Measurements from ENCODE around the gene CYB5R3. TPM values are rescaled to one million over a fixed set of nuclear protein-coding genes. Genes with fewer than 3 reads are reported as not detected.

The CYB5R3 gene
- polyA plus RNA-seq, 1 of the 3 experiments (the other 2 are of a cell fraction), result 106 TPM

GRCh38 chr22:42682113-42682851 is 33.1 kb upstream of the CYB5R3 start:
- 80% methylated on average over 5 of the region's 10 CpGs for WGBS (ENCODE audit: low lambda C conversion rate)
- POLR2A ChIA-PET, result no interaction called here
- no peak overlapping the region for H3K4me2 ChIP-seq
- no peak overlapping the region for H3K27ac ChIP-seq (ENCODE audit: low read depth in 2 of 2, low read length in 1 of 2)
- no peaks in the 10 kb centered on the region for H3K36me3 ChIP-seq (replicated peaks in 1 of 2; ENCODE audit: control insufficient read depth in 1 of 2, insufficient read depth in 2 of 2, low read length in 1 of 2)
- no peak overlapping the region for H2AFZ ChIP-seq (ENCODE audit: low read depth)
- no peaks in the 10 kb centered on the region for H3K79me2 ChIP-seq (ENCODE audit: insufficient read depth)
- no peaks in the 10 kb centered on the region for H4K20me1 ChIP-seq (ENCODE audit: insufficient read depth)
- no peak for DNase-seq
- H3F3A ChIP-seq (replicated peaks; ENCODE audit: insufficient read depth), result no peaks in the 10 kb centered on the region
- H3K9me2 ChIP-seq, result no peaks in the 10 kb centered on the region
- CTCF ChIA-PET, result no interaction called here
- no peak overlapping the region for H3K4me3 ChIP-seq (ENCODE audit: low read depth in 2 of 2, low read length in 1 of 2)
- no peak overlapping the region for H3K9ac ChIP-seq
- no peaks in the 10 kb centered on the region for H3K27me3 ChIP-seq (ENCODE audit: insufficient read depth)
- no peaks in the 10 kb centered on the region for H3K9me3 ChIP-seq
- TF ChIP-seq MEF2A (IDR thresholded peaks at IDR 0.05; ENCODE audit: borderline replicate concordance, low read depth), result no peak
- TF ChIP-seq RAD21 (IDR thresholded peaks at IDR 0.05; ENCODE audit: low read length), result no peak
- no peak for TF ChIP-seq USF2 (IDR thresholded peaks at IDR 0.05; ENCODE audit: borderline replicate concordance, low read depth, low read length)
- TF ChIP-seq RXRA (IDR thresholded peaks at IDR 0.05; ENCODE audit: borderline replicate concordance, low read depth), result no peak
- TF ChIP-seq TAF1 (IDR thresholded peaks at IDR 0.05; ENCODE audit: borderline replicate concordance, low read depth, low read length), result no peak
- TF ChIP-seq RCOR1 (IDR thresholded peaks at IDR 0.05; ENCODE audit: low read length), result no peak
- TF ChIP-seq TEAD4 (IDR thresholded peaks at IDR 0.05; ENCODE audit: borderline replicate concordance, insufficient read depth), result no peak
- TF ChIP-seq REST (IDR thresholded peaks at IDR 0.05; ENCODE audit: low read depth, low read length), result no peak
- TF ChIP-seq SIN3A (IDR thresholded peaks at IDR 0.05; ENCODE audit: borderline replicate concordance, low read depth, low read length), result no peak
- TF ChIP-seq MXI1 (IDR thresholded peaks at IDR 0.05; ENCODE audit: low read depth, low read length), result no peak
- TF ChIP-seq JUND (IDR thresholded peaks at IDR 0.05), result no peak
- TF ChIP-seq IRF3 (IDR thresholded peaks at IDR 0.05; ENCODE audit: low read depth, low read length), result no peak
- no peak for TF ChIP-seq YY1 (IDR thresholded peaks at IDR 0.05; ENCODE audit: low read depth)
- no peak for TF ChIP-seq CTCF (IDR thresholded peaks at IDR 0.05)
- no peak for TF ChIP-seq RFX5 (IDR thresholded peaks at IDR 0.05; ENCODE audit: low read length)
- TF ChIP-seq TCF12 (IDR thresholded peaks at IDR 0.05), result no peak
- no peak for TF ChIP-seq EZH2phosphoT487 (IDR thresholded peaks at IDR 0.05; ENCODE audit: borderline replicate concordance, low read depth)
- TF ChIP-seq ZBTB33 (IDR thresholded peaks at IDR 0.05; ENCODE audit: borderline replicate concordance, low read depth), result no peak
- peaks cover 4 to 16% of the 10 kb centered on the region in 2 experiments; a peak in 2 of 4 replicates for H3K4me1 ChIP-seq (ENCODE audit: control insufficient read depth in 1 of 2, insufficient read depth in 2 of 2, low read depth in 1 of 2, low read length in 1 of 2)

Measured in SK-N-SH (cell line).